ENCODE results near the gene PITPNC1. TPM values are rescaled to one million over a fixed set of nuclear protein-coding genes. Genes with fewer than 3 reads are reported as not detected.
"Not testable (repeated sequence)": the region's sequence is repeated elsewhere in the genome, so short reads cannot be mapped to it uniquely, and the experiment has no call there.

PITPNC1 gene
- total RNA-seq, 1 donor from 2014 or later, result 47.1 TPM

GRCh38 chr17:67482764-67483163 lies 105.7 kb downstream of the PITPNC1 start:
- peak; percentile 35 for DNase-seq (ENCODE audit: low spot score)

- DNase-seq (ENCODE audit: low spot score), result no peak
Observed at GRCh38 chr17:67484261-67484660, 107.2 kb downstream of the PITPNC1 start.

GRCh38 chr17:67485666-67486065 lies 108.6 kb downstream of the PITPNC1 start:
- no peak for DNase-seq (ENCODE audit: low spot score)

GRCh38 chr17:67487506-67487905 lies 110.4 kb downstream of the PITPNC1 start:
- DNase-seq (ENCODE audit: low spot score), result no peak

GRCh38 chr17:67488161-67488560 lies 111.1 kb downstream of the PITPNC1 start:
- no peak for DNase-seq (ENCODE audit: low spot score)

- no peak for DNase-seq (ENCODE audit: low spot score)
Observed at GRCh38 chr17:67488768-67489167, 111.7 kb downstream of the PITPNC1 start.

GRCh38 chr17:67489273-67489672 lies 112.2 kb downstream of the PITPNC1 start:
- no peak for DNase-seq (ENCODE audit: low spot score)

GRCh38 chr17:67490471-67490870 lies 113.4 kb downstream of the PITPNC1 start:
- DNase-seq (ENCODE audit: low spot score), result no peak

- DNase-seq (ENCODE audit: low spot score), result peak; percentile 94
Observed at GRCh38 chr17:67491009-67491680, 114.1 kb downstream of the PITPNC1 start.

GRCh38 chr17:67491681-67492024 lies 114.6 kb downstream of the PITPNC1 start:
- DNase-seq (ENCODE audit: low spot score), result no peak

- DNase-seq (ENCODE audit: low spot score), result no peak
Observed at GRCh38 chr17:67492251-67492740, 115.2 kb downstream of the PITPNC1 start.

GRCh38 chr17:67492824-67493517 lies 115.9 kb downstream of the PITPNC1 start:
- no peak for DNase-seq (ENCODE audit: low spot score)

GRCh38 chr17:67493812-67494211 lies 116.7 kb downstream of the PITPNC1 start:
- no peak for DNase-seq (ENCODE audit: low spot score)

- not testable (repeated sequence) for DNase-seq (ENCODE audit: low spot score)
Observed at GRCh38 chr17:67495534-67495933, 118.5 kb downstream of the PITPNC1 start.

- DNase-seq (ENCODE audit: low spot score), result no peak
Observed at GRCh38 chr17:67496286-67496685, 119.2 kb downstream of the PITPNC1 start.

- DNase-seq (ENCODE audit: low spot score), result no peak
Observed at GRCh38 chr17:67499685-67500084, 122.6 kb downstream of the PITPNC1 start.

- DNase-seq (ENCODE audit: low spot score), result no peak
Observed at GRCh38 chr17:67500261-67500660, 123.2 kb downstream of the PITPNC1 start.

- no peak for DNase-seq (ENCODE audit: low spot score)
Observed at GRCh38 chr17:67500677-67501300, 123.7 kb downstream of the PITPNC1 start.

- DNase-seq (ENCODE audit: low spot score), result no peak
Observed at GRCh38 chr17:67502151-67502550, 125.1 kb downstream of the PITPNC1 start.

GRCh38 chr17:67503184-67503583 lies 126.1 kb downstream of the PITPNC1 start:
- no peak for DNase-seq (ENCODE audit: low spot score)

- DNase-seq (ENCODE audit: low spot score), result no peak
Observed at GRCh38 chr17:67503739-67504138, 126.7 kb downstream of the PITPNC1 start.

GRCh38 chr17:67504182-67504581 lies 127.1 kb downstream of the PITPNC1 start:
- DNase-seq (ENCODE audit: low spot score), result no peak

Data from mesenteric fat pad (tissue), 1 donor.